Thoracic aorta (tissue), 2 donors: ENCODE measurements around the gene ADGRA1. TPM values are rescaled to one million over a fixed set of nuclear protein-coding genes. Genes with fewer than 3 reads are reported as not detected.

Experiments used
- ATAC-seq: fragments of 150-250 bp; one replicate; pipeline ENCODE4 v1.8.0; 2017; ENCODE audit warnings: low read depth; ENCODE audit not compliant: insufficient number of reproducible peaks, low FRiP score
- DNase-seq: peaks from one replicate; pipeline ENCODE4 v3.0.0-alpha.2; 2020; ENCODE audit warnings: low spot score
- H3K27ac ChIP-seq, 2 donors: fragments of 200-600 bp; sonication (generic); 1 replicate in 1 of 2; 2 replicates in 1 of 2; pipeline ENCODE4 v1.5.1; 2016; ENCODE audit warnings: mild to moderate bottlenecking in 2 of 2, moderate library complexity in 2 of 2
- H3K27me3 ChIP-seq: fragments of 200-600 bp; sonication (generic); replicated peaks from 2 replicates; pipeline ENCODE4 v1.6.0; 2016; ENCODE audit warnings: mild to moderate bottlenecking; ENCODE audit not compliant: insufficient read depth
- H3K36me3 ChIP-seq: fragments of 200-600 bp; sonication (generic); one replicate; pipeline ENCODE4 v1.5.1; 2016
- H3K4me1 ChIP-seq, 2 donors: fragments of 200-600 bp; sonication (generic); 1 replicate in 1 of 2; 2 replicates in 1 of 2; pipeline versions ENCODE4 v1.5.1 to v1.6.0; 2016; ENCODE audit warnings: low read depth in 2 of 2, mild to moderate bottlenecking in 1 of 2; ENCODE audit not compliant: control insufficient read depth in 1 of 2
- H3K4me3 ChIP-seq: fragments of 200-600 bp; sonication (generic); 2 replicates; pipeline ENCODE4 v1.5.1; 2016; ENCODE audit warnings: mild to moderate bottlenecking
- H3K9me3 ChIP-seq: fragments of 200-600 bp; sonication (generic); 2 replicates; pipeline ENCODE4 v1.5.1; 2016
- total RNA-seq, 2 donors: library from RNA; depleted of rRNA; stranded (reverse); fragments of >200 nt; gene quantifications; one replicate each; pipeline versions ENCODE4 v1.1.0 to v1.2.3, GENCODE V29; 2016
- TF ChIP-seq, protein P1 (sequence below): fragments of 200-600 bp; sonication (generic); IDR thresholded peaks from one replicate; pipeline ENCODE4 v1.5.1; 2019; ENCODE audit warnings: antibody characterized with exemption

The ADGRA1 gene
- total RNA-seq, 2 donors from 2014 or later: not detected

DNA sequence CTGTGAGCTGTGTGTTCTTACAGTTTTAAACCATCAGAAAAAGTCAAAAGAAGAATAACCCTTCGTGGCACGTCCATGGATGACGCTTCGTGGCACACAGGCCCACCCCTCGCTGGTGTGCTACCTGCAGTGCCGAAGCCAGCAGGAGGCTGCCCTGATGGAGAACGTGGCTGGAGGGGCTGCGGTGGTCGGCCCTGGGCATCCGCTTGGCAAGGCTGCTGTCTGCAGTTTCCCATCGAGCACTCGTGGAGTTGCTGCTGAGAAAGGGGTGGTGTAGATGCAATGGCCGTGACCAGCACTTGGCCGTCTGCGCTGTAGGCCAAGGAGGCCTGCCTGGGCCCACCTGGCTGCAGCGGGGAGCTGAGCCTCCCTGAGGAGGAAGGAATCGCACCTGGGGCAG, 3.2 kb upstream of the ADGRA1 start:
- TF ChIP-seq, protein P1, sequence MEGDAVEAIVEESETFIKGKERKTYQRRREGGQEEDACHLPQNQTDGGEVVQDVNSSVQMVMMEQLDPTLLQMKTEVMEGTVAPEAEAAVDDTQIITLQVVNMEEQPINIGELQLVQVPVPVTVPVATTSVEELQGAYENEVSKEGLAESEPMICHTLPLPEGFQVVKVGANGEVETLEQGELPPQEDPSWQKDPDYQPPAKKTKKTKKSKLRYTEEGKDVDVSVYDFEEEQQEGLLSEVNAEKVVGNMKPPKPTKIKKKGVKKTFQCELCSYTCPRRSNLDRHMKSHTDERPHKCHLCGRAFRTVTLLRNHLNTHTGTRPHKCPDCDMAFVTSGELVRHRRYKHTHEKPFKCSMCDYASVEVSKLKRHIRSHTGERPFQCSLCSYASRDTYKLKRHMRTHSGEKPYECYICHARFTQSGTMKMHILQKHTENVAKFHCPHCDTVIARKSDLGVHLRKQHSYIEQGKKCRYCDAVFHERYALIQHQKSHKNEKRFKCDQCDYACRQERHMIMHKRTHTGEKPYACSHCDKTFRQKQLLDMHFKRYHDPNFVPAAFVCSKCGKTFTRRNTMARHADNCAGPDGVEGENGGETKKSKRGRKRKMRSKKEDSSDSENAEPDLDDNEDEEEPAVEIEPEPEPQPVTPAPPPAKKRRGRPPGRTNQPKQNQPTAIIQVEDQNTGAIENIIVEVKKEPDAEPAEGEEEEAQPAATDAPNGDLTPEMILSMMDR: no peak
- H3K27me3 ChIP-seq: no peaks in the 10 kb centered on the region
- H3K4me1 ChIP-seq: peaks cover 0 to 12% of the 10 kb centered on the region in 2 donors
- DNase-seq (no peak), ATAC-seq (no peak)
- no peaks in the 10 kb centered on the region for H3K36me3 ChIP-seq
- H3K27ac ChIP-seq: no peak overlapping the region
- no peaks in the 10 kb centered on the region for H3K9me3 ChIP-seq
- no peak overlapping the region for H3K4me3 ChIP-seq

DNA sequence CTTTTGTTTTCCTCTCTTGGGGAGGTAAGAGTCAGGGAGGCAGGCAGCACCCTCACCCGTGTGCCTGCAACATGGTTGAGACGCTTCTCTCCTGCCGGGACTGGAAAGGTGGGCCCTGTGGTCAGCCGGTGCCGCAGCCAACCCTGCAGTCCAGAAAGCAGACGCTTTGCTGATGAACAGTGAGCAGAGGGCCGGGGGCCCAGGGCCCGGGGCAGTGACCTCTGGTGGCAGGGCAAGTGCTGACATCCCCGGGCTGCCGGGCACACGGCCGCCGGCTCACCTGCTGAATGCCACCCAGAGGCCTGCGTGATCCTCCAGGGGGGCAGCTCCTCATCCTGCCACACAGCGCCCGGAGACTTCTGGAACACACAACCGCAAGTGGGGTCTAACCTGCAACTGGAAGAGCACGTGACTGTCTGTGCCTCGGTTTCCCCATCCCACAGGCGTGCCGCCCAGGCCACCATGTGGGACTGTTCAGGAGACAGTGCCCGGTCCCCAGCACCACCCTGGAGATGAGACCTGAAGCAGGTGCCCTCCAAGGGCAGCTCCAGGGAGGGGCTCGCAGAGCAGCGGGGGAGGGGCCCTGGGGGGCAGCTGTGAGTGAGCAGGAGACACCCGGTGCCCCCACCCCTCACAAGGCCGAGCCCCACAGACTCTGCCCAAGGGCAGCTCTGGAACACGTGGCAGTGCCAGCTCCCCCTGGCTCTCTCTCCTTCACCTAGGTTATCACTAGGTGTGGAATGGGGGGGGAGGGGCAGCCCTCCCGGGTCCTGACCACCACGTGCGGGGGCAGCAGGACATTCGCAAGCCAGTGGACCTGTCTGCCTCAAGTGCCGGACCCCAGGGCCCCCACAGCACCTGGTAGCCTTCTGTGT, 2.2 kb upstream of the ADGRA1 start:
- no peaks in the 10 kb centered on the region for H3K36me3 ChIP-seq
- TF ChIP-seq, protein P1: no peak
- no peaks in the 10 kb centered on the region for H3K27me3 ChIP-seq
- ATAC-seq: no peak
- no peaks in the 10 kb centered on the region for H3K9me3 ChIP-seq
- H3K4me1 ChIP-seq: peaks cover 0 to 12% of the 10 kb centered on the region in 2 donors
- DNase-seq: no peak
- H3K27ac ChIP-seq: no peak overlapping the region
- no peak overlapping the region for H3K4me3 ChIP-seq

DNA sequence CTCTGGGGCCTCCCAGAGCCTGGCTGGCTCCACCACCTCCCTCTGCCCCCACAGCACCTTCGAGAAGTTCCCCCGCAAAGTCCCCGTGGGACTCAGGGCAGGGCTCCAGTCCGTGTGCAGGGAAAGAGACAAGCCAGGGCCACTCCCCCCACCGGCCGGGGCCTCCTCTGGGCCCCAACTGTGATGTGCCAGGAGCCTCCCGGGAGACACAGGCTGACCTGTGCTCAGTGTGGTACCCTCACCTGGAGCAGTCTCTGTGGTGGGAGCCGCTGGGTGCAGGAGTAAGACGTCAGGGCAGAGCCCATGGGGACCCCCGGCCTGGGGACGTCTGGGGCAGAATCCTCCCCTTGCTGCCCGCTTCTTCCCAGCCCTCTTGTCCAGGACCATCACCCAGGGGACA, 1.5 kb upstream of the ADGRA1 start:
- Histone ChIP-seq H3K36me3 (no peaks in the 10 kb centered on the region), H3K4me3 (no peak overlapping the region), H3K9me3 (no peaks in the 10 kb centered on the region), H3K27ac (no peak overlapping the region), H3K27me3 (no peaks in the 10 kb centered on the region), H3K4me1 (peaks cover 0 to 12% of the 10 kb centered on the region in 2 donors)
- DNase-seq: no peak
- no peak for ATAC-seq
- TF ChIP-seq, protein P1: no peak

DNA sequence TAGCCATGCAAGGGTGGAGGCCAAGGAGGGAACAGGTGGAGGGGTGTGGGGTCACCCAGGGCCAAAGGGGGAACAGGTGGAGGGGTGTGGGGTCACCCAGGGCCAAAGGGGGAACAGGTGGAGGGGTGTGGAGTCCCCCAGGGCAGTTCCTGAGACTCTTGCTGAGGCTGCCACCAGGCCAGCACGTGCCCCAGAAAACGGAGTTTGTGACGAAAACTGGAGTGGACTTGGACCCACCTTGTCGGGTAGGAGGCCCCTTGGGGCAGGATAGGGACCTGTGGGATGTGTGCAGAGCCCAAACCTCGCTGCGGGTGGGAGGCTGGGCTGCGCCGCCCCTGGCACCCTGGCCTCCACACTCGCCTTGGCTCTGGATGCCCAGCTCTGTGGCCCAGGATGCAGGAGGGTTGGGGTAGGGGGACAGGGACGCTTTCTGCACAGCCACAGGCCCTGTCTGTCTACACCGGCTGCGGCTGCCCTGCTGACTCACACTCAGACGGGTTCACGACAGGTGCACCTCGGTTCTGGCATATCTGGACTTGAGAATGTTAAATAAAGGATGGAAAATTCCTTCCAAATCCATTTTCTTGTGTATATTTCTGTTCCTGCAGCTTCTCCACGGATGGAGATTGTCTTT, 562 bp upstream of the ADGRA1 start:
- TF ChIP-seq, protein P1: no peak
- Histone ChIP-seq H3K27me3 (no peaks in the 10 kb centered on the region), H3K36me3 (no peaks in the 10 kb centered on the region), H3K27ac (no peak overlapping the region), H3K4me1 (peaks cover 0 to 12% of the 10 kb centered on the region in 2 donors), H3K4me3 (no peak overlapping the region), H3K9me3 (no peaks in the 10 kb centered on the region)
- no peak for DNase-seq
- no peak for ATAC-seq

DNA sequence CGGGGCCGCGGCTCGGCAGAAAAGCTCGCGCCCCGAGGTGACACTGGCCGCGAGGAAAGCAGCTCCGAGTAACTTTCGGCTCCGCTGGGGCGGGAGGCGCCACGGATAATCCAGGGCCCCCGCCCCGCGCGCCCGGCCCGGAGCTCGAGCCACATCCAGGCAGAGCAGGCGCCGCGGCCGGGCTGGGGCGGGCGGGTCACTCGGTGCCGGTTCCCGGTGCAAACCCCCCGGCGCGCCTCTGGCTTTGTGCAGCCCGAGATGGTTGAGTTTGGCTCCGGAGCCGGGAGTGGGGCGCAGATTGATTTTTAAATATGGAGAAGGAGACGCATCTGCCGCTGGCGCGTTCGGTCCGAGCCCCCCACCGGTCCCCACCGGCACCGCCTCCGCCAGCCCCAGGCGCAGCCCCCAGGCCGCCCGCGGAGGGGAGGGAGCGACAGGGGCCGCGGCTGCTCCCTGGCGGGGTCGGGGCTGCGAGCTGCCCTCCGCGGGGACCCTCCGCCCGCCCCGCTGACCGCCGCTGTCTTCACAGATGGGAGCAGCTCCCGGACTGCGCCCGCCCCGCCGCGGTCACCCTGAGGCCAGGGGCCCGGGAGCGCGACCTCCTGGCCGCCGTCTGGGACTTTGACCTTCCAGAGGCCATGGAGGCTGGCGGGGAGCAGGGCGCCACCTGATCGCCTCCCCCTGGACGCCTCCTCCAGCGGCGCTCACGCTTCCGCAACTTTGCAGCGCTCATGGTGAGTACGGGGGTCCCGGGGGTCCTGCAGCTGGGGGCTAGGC, 643 bp downstream of the ADGRA1 start:
- ATAC-seq: no peak
- no peak for DNase-seq
- H3K27me3 ChIP-seq: no peaks in the 10 kb centered on the region
- H3K9me3 ChIP-seq: no peaks in the 10 kb centered on the region
- H3K36me3 ChIP-seq: no peaks in the 10 kb centered on the region
- no peak overlapping the region for H3K4me3 ChIP-seq
- TF ChIP-seq, protein P1: no peak
- peaks cover 0 to 12% of the 10 kb centered on the region in 2 donors for H3K4me1 ChIP-seq
- no peak overlapping the region for H3K27ac ChIP-seq
